ENCODE results near the gene NCOA6. TPM values are rescaled to one million over a fixed set of nuclear protein-coding genes. Genes with fewer than 3 reads are reported as not detected.
A peak's percentile ranks its signal among the peaks of the same experiment; 100 is the strongest.

The NCOA6 gene
- total RNA-seq, 4 donors from 2014 or later, result 20.9 to 37.6 (median 29.9) TPM

GRCh38 chr20:34824452-34824805 is 1.0 kb downstream of the NCOA6 start:
- intact Hi-C loops (cut with DNase I; ENCODE audit: low total_unique reads), result no loop called here

GRCh38 chr20:34824026-34824425 is 1.4 kb downstream of the NCOA6 start:
- TF ChIP-seq POLR2A (IDR thresholded peaks at IDR 0.05), result no peak
- no peak for TF ChIP-seq CTCF (IDR thresholded peaks at IDR 0.05)
- 15 to 16% methylated on average over 1 of the region's 1 CpG for WGBS, 2 donors
- intact Hi-C loops (cut with DNase I; ENCODE audit: low total_unique reads), result no loop called here
- no peak for DNase-seq (ENCODE audit: low spot score in 2 of 2)
- no peak overlapping the region for H3K4me3 ChIP-seq (ENCODE audit: low read depth, poor library complexity, severe bottlenecking)

More at GRCh38 chr20:34824452-34824805, 1.0 kb downstream of the NCOA6 start:
- no peak for TF ChIP-seq POLR2A (IDR thresholded peaks at IDR 0.05)
- TF ChIP-seq CTCF (IDR thresholded peaks at IDR 0.05), result no peak
- WGBS, 2 donors, result 3 to 4% methylated on average over 2 of the region's 2 CpGs
- peak overlapping the region; percentile 83 for H3K4me3 ChIP-seq (ENCODE audit: low read depth, poor library complexity, severe bottlenecking)
- peak; percentile 60 to 89 for DNase-seq (ENCODE audit: low spot score in 2 of 2)

DNA sequence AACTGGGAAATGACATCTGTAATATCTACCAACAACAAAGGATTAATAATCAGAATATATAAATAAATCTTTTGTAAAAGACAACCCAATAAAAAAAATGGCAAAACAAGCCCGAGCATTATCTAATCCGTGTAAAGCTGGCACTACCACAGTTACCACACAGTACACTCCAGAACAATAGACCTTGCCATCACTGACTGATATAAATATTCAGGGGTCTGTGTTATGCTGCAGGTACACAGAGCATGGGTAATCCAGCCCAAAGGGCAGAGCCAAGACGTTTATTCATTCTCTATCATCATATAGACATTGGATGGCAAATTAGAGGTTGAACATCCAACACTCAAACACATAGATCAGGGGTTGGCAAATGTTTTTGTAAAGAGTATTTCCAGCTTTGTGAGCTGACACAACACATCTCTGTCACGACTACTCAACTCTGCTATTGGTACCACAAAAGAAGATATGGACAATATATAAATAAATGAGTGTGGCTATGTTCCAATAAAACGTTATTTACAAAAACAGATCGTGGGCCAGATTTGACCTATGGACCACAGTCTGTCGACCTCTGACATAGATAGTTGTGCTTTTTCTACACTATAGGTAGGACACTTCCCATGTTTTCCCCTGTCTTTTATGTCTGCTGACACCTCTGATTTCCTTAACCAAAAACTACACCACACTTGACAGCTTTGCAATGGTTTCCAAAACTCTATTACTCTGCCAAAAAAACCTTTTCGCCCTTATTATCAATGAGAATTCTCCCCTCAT is 4.5 kb downstream of the NCOA6 start:
- TF ChIP-seq POLR2A (IDR thresholded peaks at IDR 0.05) (no peak), CTCF (IDR thresholded peaks at IDR 0.05) (no peak)
- 61 to 70% methylated on average over 8 of the region's 8 CpGs for WGBS, 2 donors

GRCh38 chr20:34817801-34818200 is 7.7 kb downstream of the NCOA6 start:
- intact Hi-C loops (cut with DNase I; ENCODE audit: low total_unique reads), result no loop called here
- DNase-seq (ENCODE audit: low spot score in 2 of 2), result no peak
- TF ChIP-seq POLR2A (IDR thresholded peaks at IDR 0.05), result no peak
- no peak overlapping the region for H3K4me3 ChIP-seq (ENCODE audit: low read depth, poor library complexity, severe bottlenecking)
- 45 to 66% methylated on average over 2 of the region's 2 CpGs for WGBS, 2 donors

More for the DNA sequence above, 4.5 kb downstream of the NCOA6 start:
- DNase-seq (ENCODE audit: low spot score in 2 of 2), result no peak
- intact Hi-C loops (cut with DNase I; ENCODE audit: low total_unique reads), result no loop called here
- H3K4me3 ChIP-seq (ENCODE audit: low read depth, poor library complexity, severe bottlenecking), result no peak overlapping the region

DNA sequence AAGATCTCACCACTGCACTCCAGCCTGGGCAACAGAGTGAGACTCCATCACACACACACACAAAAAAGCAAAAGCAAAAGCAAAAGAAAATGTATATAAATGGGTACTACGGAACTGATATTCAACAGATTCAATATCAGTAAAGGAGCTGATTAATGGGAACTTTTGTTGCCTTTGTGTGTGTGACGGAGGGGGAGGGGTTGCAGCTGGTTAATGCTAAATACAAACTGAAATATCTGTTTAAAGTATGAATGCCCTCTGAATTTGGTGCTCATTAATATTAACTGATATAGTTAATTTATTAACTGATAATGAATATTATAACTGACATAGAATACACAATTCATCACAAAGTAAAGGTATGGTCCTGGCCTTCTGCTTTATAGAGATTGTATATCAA is 8.4 kb downstream of the NCOA6 start:
- intact Hi-C loops (cut with DNase I; ENCODE audit: low total_unique reads), result no loop called here
- DNase-seq (ENCODE audit: low spot score in 2 of 2), result no peak
- TF ChIP-seq CTCF (IDR thresholded peaks at IDR 0.05), result no peak
- TF ChIP-seq POLR2A (IDR thresholded peaks at IDR 0.05), result no peak
- 46 to 72% methylated on average over 2 of the region's 2 CpGs for WGBS, 2 donors
- no peak overlapping the region for H3K4me3 ChIP-seq (ENCODE audit: low read depth, poor library complexity, severe bottlenecking)

GRCh38 chr20:34815636-34816035 is 9.8 kb downstream of the NCOA6 start:
- no peak overlapping the region for H3K4me3 ChIP-seq (ENCODE audit: low read depth, poor library complexity, severe bottlenecking)
- no peak for DNase-seq (ENCODE audit: low spot score in 2 of 2)
- intact Hi-C loops (cut with DNase I; ENCODE audit: low total_unique reads), result no loop called here
- WGBS, 2 donors, result 84 to 88% methylated on average over 1 of the region's 1 CpG
- TF ChIP-seq CTCF (IDR thresholded peaks at IDR 0.05), result no peak
